Neuronal stem cell (in vitro differentiated cells): Measurements from ENCODE around the gene INO80C.
A peak's percentile ranks its signal among the peaks of the same experiment; 100 is the strongest.

Experiments
- DNase-seq: peaks from one replicate; pipeline ENCODE4 v3.0.0-alpha.2; 2013; ENCODE audit warnings: low spot score
- H2AFZ ChIP-seq: one replicate; pipeline ENCODE4 v1.6.1; 2013; ENCODE audit warnings: mild to moderate bottlenecking, low read length, inconsistent platforms
- H2AK5ac ChIP-seq: 2 replicates; pipeline ENCODE4 v1.6.1; 2013; ENCODE audit warnings: low read depth, mild to moderate bottlenecking, inconsistent platforms, low read length, moderate library complexity, mixed read lengths
- H2BK120ac ChIP-seq: 2 replicates; pipeline ENCODE4 v1.6.1; 2013; ENCODE audit warnings: low read depth, mild to moderate bottlenecking, inconsistent platforms, low read length, moderate library complexity, mixed read lengths
- H2BK12ac ChIP-seq: one replicate; pipeline ENCODE4 v1.6.1; 2013; ENCODE audit warnings: low read length, inconsistent platforms
- H2BK15ac ChIP-seq: 2 replicates; pipeline ENCODE4 v1.6.1; 2013; ENCODE audit warnings: mild to moderate bottlenecking, low read length, inconsistent platforms, mixed read lengths
- H2BK5ac ChIP-seq: one replicate; pipeline ENCODE4 v1.6.1; 2013; ENCODE audit warnings: inconsistent platforms, mild to moderate bottlenecking, low read length, moderate library complexity
- H3K14ac ChIP-seq: one replicate; pipeline ENCODE4 v1.6.1; 2013; ENCODE audit warnings: low read length, inconsistent platforms
- H3K18ac ChIP-seq: 2 replicates; pipeline ENCODE4 v1.6.1; 2013; ENCODE audit warnings: low read length, inconsistent platforms
- H3K23ac ChIP-seq: 2 replicates; pipeline ENCODE4 v1.6.1; 2013; ENCODE audit warnings: low read depth, mild to moderate bottlenecking, mixed read lengths, low read length, inconsistent platforms; ENCODE audit not compliant: poor library complexity
- H3K27ac ChIP-seq: replicated peaks from 3 replicates; pipeline ENCODE4 v1.5.1; 2013; ENCODE audit warnings: low read length, inconsistent platforms
- H3K27me3 ChIP-seq, 3 experiments: 2 replicates each; pipeline ENCODE4 v1.6.1; 2013; ENCODE audit warnings: low read length in 3 of 3, mild to moderate bottlenecking in 2 of 3, inconsistent platforms in 1 of 3, low read depth in 1 of 3, mixed read lengths in 1 of 3, moderate library complexity in 1 of 3; ENCODE audit not compliant: control insufficient read depth in 3 of 3, insufficient read depth in 3 of 3
- H3K36me3 ChIP-seq, 2 donors: replicated peaks in 1 of 2; 2 replicates each; pipeline ENCODE4 v1.6.1; 2013; ENCODE audit warnings: low read length in 2 of 2; ENCODE audit not compliant: control insufficient read depth in 2 of 2, insufficient read depth in 2 of 2
- H3K4ac ChIP-seq: 2 replicates; pipeline ENCODE4 v1.6.1; 2013; ENCODE audit warnings: inconsistent platforms, mild to moderate bottlenecking, low read length, moderate library complexity
- H3K4me1 ChIP-seq, 2 donors: 1 replicate in 1 of 2; 2 replicates in 1 of 2; pipeline ENCODE4 v1.6.1; 2013; ENCODE audit warnings: low read length in 2 of 2, low read depth in 1 of 2; ENCODE audit not compliant: control insufficient read depth in 2 of 2, insufficient read depth in 1 of 2
- H3K4me2 ChIP-seq: one replicate; pipeline ENCODE4 v1.6.1; 2013; ENCODE audit warnings: mild to moderate bottlenecking, low read length, inconsistent platforms; ENCODE audit not compliant: insufficient read depth, poor library complexity, severe bottlenecking
- H3K4me3 ChIP-seq, 2 donors: 2 replicates each; pipeline ENCODE4 v1.5.1; 2013; ENCODE audit warnings: low read length in 2 of 2, mild to moderate bottlenecking in 2 of 2, inconsistent platforms in 1 of 2, moderate library complexity in 1 of 2
- H3K79me1 ChIP-seq: one replicate; pipeline ENCODE4 v1.6.1; 2013; ENCODE audit warnings: low read depth, mild to moderate bottlenecking, inconsistent platforms, low read length, moderate library complexity
- H3K9ac ChIP-seq: one replicate; pipeline ENCODE4 v1.6.1; 2013; ENCODE audit warnings: mild to moderate bottlenecking, low read depth, low read length, inconsistent platforms; ENCODE audit not compliant: poor library complexity
- H3K9me3 ChIP-seq, 2 donors: replicated peaks in 1 of 2; 2 replicates each; pipeline versions ENCODE3 to v1.6.1; 2013; ENCODE audit warnings: low read length in 2 of 2, mild to moderate bottlenecking in 2 of 2, inconsistent platforms in 1 of 2, low read depth in 1 of 2, mixed read lengths in 1 of 2, moderate library complexity in 1 of 2; ENCODE audit not compliant: control insufficient read depth in 2 of 2, insufficient read depth in 1 of 2
- H4K8ac ChIP-seq: one replicate; pipeline ENCODE4 v1.6.1; 2013; ENCODE audit warnings: low read depth, mild to moderate bottlenecking, inconsistent platforms, low read length, moderate library complexity
- H4K91ac ChIP-seq: one replicate; pipeline ENCODE4 v1.6.1; 2013; ENCODE audit warnings: low read length, low read depth, mild to moderate bottlenecking, inconsistent platforms; ENCODE audit not compliant: poor library complexity
- WGBS, 2 donors: extraction: QIAGEN DNeasy Blood & Tissue Kit; methylation state at CpG; one replicate each; pipeline ENCODE4 v1.1.7; 2013; ENCODE audit warnings: missing lambda C conversion rate in 2 of 2, mixed read lengths in 1 of 2; ENCODE audit not compliant: insufficient read length in 2 of 2, insufficient replicate concordance in 1 of 2; ENCODE audit errors: extremely low coverage in 2 of 2; 5-methylcytosine and 5-hydroxymethylcytosine counted together

The INO80C gene

GRCh38 chr18:35443434-35443833, 54.3 kb downstream of the INO80C start:
- H4K8ac ChIP-seq = no peak overlapping the region
- H2BK12ac ChIP-seq = no peak overlapping the region
- no peak overlapping the region for H3K23ac ChIP-seq
- H3K4me3 ChIP-seq = no peak overlapping the region
- H3K14ac ChIP-seq = no peak overlapping the region
- H3K36me3 ChIP-seq = no peaks in the 10 kb centered on the region
- no peak overlapping the region for H2BK15ac ChIP-seq
- H4K91ac ChIP-seq = no peak overlapping the region
- H3K27me3 ChIP-seq = no peaks in the 10 kb centered on the region
- H3K4ac ChIP-seq = no peak overlapping the region
- no peak overlapping the region for H3K27ac ChIP-seq
- peaks cover 0 to 4% of the 10 kb centered on the region in 2 donors for H3K4me1 ChIP-seq
- H2AK5ac ChIP-seq = no peak overlapping the region
- H2BK5ac ChIP-seq = no peak overlapping the region
- no CpG with 5 or more reads among the region's 3 CpGs for WGBS, 2 donors
- no peaks in the 10 kb centered on the region for H3K9me3 ChIP-seq
- no peak overlapping the region for H2BK120ac ChIP-seq
- no peaks in the 10 kb centered on the region for H3K79me1 ChIP-seq
- DNase-seq = no peak
- peak overlapping the region; percentile 11 for H3K18ac ChIP-seq
- H2AFZ ChIP-seq = peak overlapping the region; percentile 27
- H3K9ac ChIP-seq = no peak overlapping the region
- H3K4me2 ChIP-seq = no peak overlapping the region

GRCh38 chr18:35442701-35443100, 55.1 kb downstream of the INO80C start:
- H3K9ac ChIP-seq = no peak overlapping the region
- no peak for DNase-seq

DNA sequence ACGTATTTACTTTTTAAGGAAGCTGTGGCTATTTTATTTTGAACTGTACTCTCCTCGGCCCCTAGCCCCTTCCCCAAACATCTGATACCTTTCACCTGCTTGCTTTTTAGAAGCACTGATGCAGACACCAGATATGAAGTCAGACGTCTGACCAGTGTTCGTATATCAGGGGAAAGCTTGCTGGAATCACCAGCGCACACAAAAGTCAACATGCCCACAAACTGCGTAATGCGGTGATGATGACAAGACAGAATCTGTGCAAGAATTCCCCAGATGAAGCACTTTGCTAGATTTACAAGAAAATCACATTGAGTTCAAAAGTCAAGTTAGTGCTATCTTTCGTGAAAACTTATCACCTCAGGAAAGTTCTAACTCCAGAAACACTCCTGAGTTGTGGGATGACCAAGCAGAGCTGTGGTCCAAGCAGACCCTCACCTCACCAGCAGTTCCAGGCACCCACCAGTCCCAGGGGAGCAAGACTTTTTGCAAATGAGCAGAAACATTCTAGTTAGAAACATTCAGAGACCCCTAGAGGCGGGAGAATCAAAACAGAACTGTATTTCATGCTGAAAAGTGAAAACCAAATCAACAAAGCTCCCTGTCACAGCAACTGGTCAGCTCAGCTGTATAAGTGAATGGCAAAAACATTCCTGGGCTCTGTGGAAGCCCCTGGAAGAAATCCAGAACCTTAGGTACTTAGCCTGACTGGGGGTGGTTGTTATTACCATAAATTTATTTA, 55.7 kb downstream of the INO80C start:
- Histone ChIP-seq H2BK5ac (no peak overlapping the region), H3K36me3 (no peaks in the 10 kb centered on the region), H3K4me3 (no peak overlapping the region), H3K79me1 (no peaks in the 10 kb centered on the region), H2BK15ac (no peak overlapping the region), H3K23ac (no peak overlapping the region), H3K18ac (no peak overlapping the region), H3K9ac (no peak overlapping the region), H2AK5ac (no peak overlapping the region), H3K14ac (no peak overlapping the region), H3K27me3 (no peaks in the 10 kb centered on the region), H2AFZ (no peak overlapping the region), H2BK12ac (no peak overlapping the region), H3K27ac (no peak overlapping the region), H3K4me2 (no peak overlapping the region), H2BK120ac (no peak overlapping the region), H4K91ac (no peak overlapping the region), H4K8ac (no peak overlapping the region), H3K9me3 (no peaks in the 10 kb centered on the region), H3K4ac (no peak overlapping the region), H3K4me1 (peaks cover 0 to 4% of the 10 kb centered on the region in 2 donors)
- WGBS, 2 donors = no CpG with 5 or more reads among the region's 9 CpGs
- DNase-seq = no peak

More at GRCh38 chr18:35442701-35443100, 55.1 kb downstream of the INO80C start:
- Histone ChIP-seq H3K9me3 (no peaks in the 10 kb centered on the region), H3K4me2 (no peak overlapping the region), H3K27me3 (no peaks in the 10 kb centered on the region), H2BK15ac (no peak overlapping the region), H3K18ac (no peak overlapping the region), H4K91ac (no peak overlapping the region), H2BK120ac (no peak overlapping the region), H3K4ac (no peak overlapping the region), H3K79me1 (no peaks in the 10 kb centered on the region), H3K14ac (no peak overlapping the region), H3K4me1 (peaks cover 0 to 4% of the 10 kb centered on the region in 2 donors), H2AFZ (peak overlapping the region; percentile 27), H4K8ac (no peak overlapping the region), H2AK5ac (no peak overlapping the region), H3K36me3 (no peaks in the 10 kb centered on the region), H3K27ac (no peak overlapping the region), H2BK5ac (no peak overlapping the region), H3K4me3 (no peak overlapping the region), H3K23ac (no peak overlapping the region), H2BK12ac (no peak overlapping the region)
- WGBS, 2 donors = no CpG with 5 or more reads among the region's 5 CpGs

GRCh38 chr18:35438480-35439234, 59.1 kb downstream of the INO80C start:
- no peak overlapping the region for H2BK15ac ChIP-seq
- H3K23ac ChIP-seq = no peak overlapping the region
- peak overlapping the region in 1 of 2 donors; percentile 24 for H3K4me3 ChIP-seq
- no peak overlapping the region for H2BK12ac ChIP-seq
- no peak overlapping the region for H2AK5ac ChIP-seq
- no peaks in the 10 kb centered on the region for H3K27me3 ChIP-seq
- H3K14ac ChIP-seq = no peak overlapping the region
- H3K27ac ChIP-seq = no peak overlapping the region
- H3K36me3 ChIP-seq = no peaks in the 10 kb centered on the region
- peaks cover 0 to 4% of the 10 kb centered on the region in 2 donors for H3K4me1 ChIP-seq
- DNase-seq = no peak
- no peak overlapping the region for H2BK5ac ChIP-seq
- no peak overlapping the region for H2AFZ ChIP-seq
- no peak overlapping the region for H4K91ac ChIP-seq
- no peak overlapping the region for H3K4ac ChIP-seq
- no peak overlapping the region for H2BK120ac ChIP-seq
- no peak overlapping the region for H3K18ac ChIP-seq
- H3K9me3 ChIP-seq = no peaks in the 10 kb centered on the region
- no peak overlapping the region for H4K8ac ChIP-seq
- WGBS, 2 donors = no CpG with 5 or more reads among the region's 1 CpG
- no peak overlapping the region for H3K9ac ChIP-seq
- no peak overlapping the region for H3K4me2 ChIP-seq
- H3K79me1 ChIP-seq = no peaks in the 10 kb centered on the region
